HCT116 (cell line): ENCODE results near the gene ATP5F1A.

Experiments used
- CEBPB ChIP-seq: IDR thresholded peaks from 2 replicates; pipeline ENCODE4 v1.6.1; 2012; ENCODE audit warnings: low read depth
- CTCF ChIP-seq, 3 experiments: fragments of 200-600 bp in 1 of 3; sonication (generic) in 1 of 3; IDR thresholded peaks in 2 of 3; conservative IDR thresholded peaks in 1 of 3; 2 replicates each; pipeline ENCODE4 v1.5.1; 2012 to 2017; ENCODE audit warnings: low read depth in 2 of 3, low read length in 2 of 3, antibody characterized with exemption in 1 of 3, borderline replicate concordance in 1 of 3, control low read depth in 1 of 3, mild to moderate bottlenecking in 1 of 3, mixed read lengths in 1 of 3, mixed run types in 1 of 3, moderate library complexity in 1 of 3; ENCODE audit not compliant: insufficient read depth in 1 of 3
- EZH2 ChIP-seq: fragments of 200-600 bp; sonication (generic); IDR thresholded peaks from 2 replicates; pipeline ENCODE4 v1.6.1; 2017; ENCODE audit warnings: antibody characterized with exemption, mixed run types
- POLR2AphosphoS5 ChIP-seq: IDR thresholded peaks from 2 replicates; pipeline ENCODE4 v1.6.1; 2011; ENCODE audit warnings: mild to moderate bottlenecking, low read depth, low read length, moderate library complexity
- RAD21 ChIP-seq: IDR thresholded peaks from 2 replicates; pipeline ENCODE4 v1.6.1; 2012; ENCODE audit warnings: low read depth, mild to moderate bottlenecking
- REST ChIP-seq: IDR thresholded peaks from 2 replicates; pipeline ENCODE4 v1.6.1; 2012; ENCODE audit warnings: low read depth
- YY1 ChIP-seq: IDR thresholded peaks from 2 replicates; pipeline ENCODE4 v1.6.1; 2011; ENCODE audit warnings: low read length, low read depth, moderate library complexity, mild to moderate bottlenecking; ENCODE audit not compliant: insufficient replicate concordance; ENCODE audit errors: extremely low read depth
- ZNF274 ChIP-seq: fragments of 200-500 bp; sonication (Bioruptor generic); IDR thresholded peaks from 2 replicates; pipeline ENCODE4 v1.6.1; 2014; ENCODE audit warnings: mild to moderate bottlenecking, low read depth, low read length, inconsistent platforms
- TF ChIP-seq, protein P1 (sequence below): IDR thresholded peaks from 2 replicates; pipeline ENCODE4 v1.6.1; 2011; ENCODE audit warnings: mild to moderate bottlenecking, low read length, moderate library complexity; ENCODE audit not compliant: insufficient replicate concordance; ENCODE audit errors: extremely low read depth

DNA sequence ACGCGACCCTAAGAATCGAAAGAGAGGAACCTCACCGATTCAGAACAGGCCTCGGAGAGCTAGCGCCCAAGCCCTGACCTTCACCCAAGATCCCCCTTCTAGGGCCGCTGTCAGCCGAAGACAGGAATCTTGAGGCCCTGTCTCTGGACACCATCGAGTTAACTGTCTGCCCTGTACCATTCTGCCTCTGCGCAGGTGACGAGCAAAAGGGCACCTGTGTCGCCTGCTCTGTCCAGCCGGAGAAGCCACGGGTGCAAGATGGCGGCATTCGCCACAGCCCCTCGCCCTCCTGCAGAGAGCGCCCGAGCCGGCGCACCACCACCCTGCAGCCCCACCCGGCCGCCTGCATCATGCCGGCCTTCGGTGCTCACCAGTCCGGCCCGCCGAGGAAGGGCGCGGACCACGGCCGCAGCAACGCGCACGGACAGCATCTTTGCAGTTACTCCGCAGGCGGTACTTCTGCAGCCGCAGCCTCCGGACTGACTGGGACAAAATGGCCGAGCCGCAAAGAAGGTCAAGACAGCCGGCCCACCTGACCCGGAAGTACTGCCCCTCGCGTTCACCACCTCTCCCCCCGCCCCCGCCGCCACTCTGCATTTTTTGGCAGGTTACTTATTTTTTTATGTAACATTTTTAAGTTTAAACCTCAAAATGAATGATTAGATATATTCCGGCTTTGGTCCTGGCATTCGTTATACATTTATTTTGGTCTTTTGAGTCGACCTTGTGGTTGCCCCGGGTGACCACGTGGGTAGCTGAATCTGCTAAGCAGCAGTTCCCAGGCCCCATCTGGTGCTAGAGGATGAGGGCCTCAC, at the start of gene ATP5F1A:
- TF ChIP-seq CEBPB: no peak
- TF ChIP-seq EZH2: no peak
- TF ChIP-seq POLR2AphosphoS5: peak; percentile 91
- TF ChIP-seq RAD21: no peak
- TF ChIP-seq CTCF (IDR thresholded peaks at IDR 0.05 in 2 of 3, conservative IDR thresholded peaks at IDR 0.05 in 1 of 3; ENCODE audit: borderline replicate concordance in 1 of 3, insufficient read depth in 1 of 3, low read depth in 2 of 3, low read length in 2 of 3): no peak
- peak; percentile 91 for TF ChIP-seq YY1
- TF ChIP-seq, protein P1, sequence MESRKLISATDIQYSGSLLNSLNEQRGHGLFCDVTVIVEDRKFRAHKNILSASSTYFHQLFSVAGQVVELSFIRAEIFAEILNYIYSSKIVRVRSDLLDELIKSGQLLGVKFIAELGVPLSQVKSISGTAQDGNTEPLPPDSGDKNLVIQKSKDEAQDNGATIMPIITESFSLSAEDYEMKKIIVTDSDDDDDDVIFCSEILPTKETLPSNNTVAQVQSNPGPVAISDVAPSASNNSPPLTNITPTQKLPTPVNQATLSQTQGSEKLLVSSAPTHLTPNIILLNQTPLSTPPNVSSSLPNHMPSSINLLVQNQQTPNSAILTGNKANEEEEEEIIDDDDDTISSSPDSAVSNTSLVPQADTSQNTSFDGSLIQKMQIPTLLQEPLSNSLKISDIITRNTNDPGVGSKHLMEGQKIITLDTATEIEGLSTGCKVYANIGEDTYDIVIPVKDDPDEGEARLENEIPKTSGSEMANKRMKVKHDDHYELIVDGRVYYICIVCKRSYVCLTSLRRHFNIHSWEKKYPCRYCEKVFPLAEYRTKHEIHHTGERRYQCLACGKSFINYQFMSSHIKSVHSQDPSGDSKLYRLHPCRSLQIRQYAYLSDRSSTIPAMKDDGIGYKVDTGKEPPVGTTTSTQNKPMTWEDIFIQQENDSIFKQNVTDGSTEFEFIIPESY: no peak
- no peak for TF ChIP-seq REST
- no peak for TF ChIP-seq ZNF274
